Endometrial microvascular endothelial cells (primary cell): ENCODE data around the gene ARL14. TPM values are rescaled to one million over a fixed set of nuclear protein-coding genes. Genes with fewer than 3 reads are reported as not detected.
"Not testable (repeated sequence)": the region's sequence is repeated elsewhere in the genome, so short reads cannot be mapped to it uniquely, and the experiment has no call there.

Experiments
- in situ Hi-C: cut with HindIII; loops from 2 replicates; pipeline ENCODE4 v1.10.0; 2017; ENCODE audit warnings: low sequenced_read_pairs, low pct_unique_long_range_greater_than_20kb; ENCODE audit errors: inconsistent ontology term
- total RNA-seq: library from RNA; depleted of rRNA; stranded (reverse); fragments of >200 nt; gene quantifications from one replicate; pipeline ENCODE4 v1.2.3, GENCODE V29; 2015; ENCODE audit errors: inconsistent ontology term

Gene ARL14
- total RNA-seq, 1 donor from 2014 or later = not detected

GRCh38 chr3:160707187-160707794 lies 30.3 kb downstream of the ARL14 start:
- in situ Hi-C loops = no loop called here

- in situ Hi-C loops = no loop called here
Observed at GRCh38 chr3:160709477-160710182, 32.7 kb downstream of the ARL14 start.

GRCh38 chr3:160713144-160713543 lies 36.2 kb downstream of the ARL14 start:
- in situ Hi-C loops = not testable (repeated sequence)

GRCh38 chr3:160719710-160720109 lies 42.8 kb downstream of the ARL14 start:
- in situ Hi-C loops = no loop called here

GRCh38 chr3:160720123-160720746 lies 43.3 kb downstream of the ARL14 start:
- in situ Hi-C loops = no loop called here

GRCh38 chr3:160722331-160722730 lies 45.4 kb downstream of the ARL14 start:
- in situ Hi-C loops = no loop called here

- in situ Hi-C loops = no loop called here
Observed at GRCh38 chr3:160725338-160725737, 48.4 kb downstream of the ARL14 start.

Other genes starting within 250 kb of the ARL14 start
- gene TRIM59, start 227.4 kb upstream of the ARL14 start, total RNA-seq = 34.8 TPM
- gene KPNA4, start 111.6 kb upstream of the ARL14 start, total RNA-seq = 50.3 TPM
- 0.46 TPM for gene PPM1L, start 79.1 kb downstream of the ARL14 start, total RNA-seq